Hepatocyte (in vitro differentiated cells): ENCODE results near the gene LVRN. TPM values are rescaled to one million over a fixed set of nuclear protein-coding genes. Genes with fewer than 3 reads are reported as not detected.
"Not testable (repeated sequence)": the region's sequence is repeated elsewhere in the genome, so short reads cannot be mapped to it uniquely, and the experiment has no call there.

Experiments used
- DNase-seq: peaks from one replicate; pipeline ENCODE4 v3.0.0-alpha.2; 2016; ENCODE audit warnings: low spot score
- H2AFZ ChIP-seq: fragments of 200-600 bp; sonication (generic); 2 replicates; pipeline ENCODE4 v1.6.0; 2016; ENCODE audit warnings: antibody characterized with exemption, mild to moderate bottlenecking
- H3K27ac ChIP-seq: fragments of 200-600 bp; sonication (generic); 2 replicates; pipeline ENCODE4 v1.5.1; 2016; ENCODE audit warnings: mild to moderate bottlenecking
- H3K27me3 ChIP-seq: fragments of 200-600 bp; sonication (generic); 2 replicates; pipeline ENCODE4 v1.6.1; 2016
- H3K36me3 ChIP-seq: fragments of 200-600 bp; sonication (generic); replicated peaks from 2 replicates; pipeline ENCODE4 v1.5.1; 2016; ENCODE audit warnings: low read depth; ENCODE audit not compliant: insufficient read depth
- H3K4me1 ChIP-seq: fragments of 200-600 bp; sonication (generic); 2 replicates; pipeline ENCODE4 v1.5.1; 2016; ENCODE audit warnings: mild to moderate bottlenecking, moderate library complexity; ENCODE audit not compliant: insufficient read depth
- H3K4me2 ChIP-seq: fragments of 200-600 bp; sonication (generic); 2 replicates; pipeline ENCODE4 v1.6.0; 2016
- H3K4me3 ChIP-seq: fragments of 200-600 bp; sonication (generic); 2 replicates; pipeline ENCODE4 v1.5.1; 2016; ENCODE audit warnings: mild to moderate bottlenecking
- H3K79me2 ChIP-seq: fragments of 200-600 bp; sonication (generic); 2 replicates; pipeline ENCODE4 v1.6.0; 2017; ENCODE audit warnings: mild to moderate bottlenecking
- H3K9me2 ChIP-seq: fragments of 200-600 bp; sonication (generic); replicated peaks from 2 replicates; pipeline ENCODE4 v1.6.0; 2017; ENCODE audit warnings: mild to moderate bottlenecking; ENCODE audit not compliant: insufficient read depth
- H3K9me3 ChIP-seq: fragments of 200-600 bp; sonication (generic); 2 replicates; pipeline ENCODE4 v1.5.1; 2016; ENCODE audit warnings: low read depth, mild to moderate bottlenecking
- H4K20me1 ChIP-seq: fragments of 200-600 bp; sonication (generic); 2 replicates; pipeline ENCODE4 v1.6.0; 2016; ENCODE audit warnings: mild to moderate bottlenecking; ENCODE audit not compliant: insufficient read depth, poor library complexity, severe bottlenecking
- EZH2 ChIP-seq: fragments of 200-600 bp; sonication (generic); IDR thresholded peaks from 2 replicates; pipeline ENCODE4 v1.6.1; 2016; ENCODE audit warnings: antibody characterized with exemption, mild to moderate bottlenecking, borderline replicate concordance
- EZH2phosphoT487 ChIP-seq: fragments of 200-600 bp; sonication (generic); IDR thresholded peaks from one replicate; pipeline ENCODE4 v1.6.1; 2018; ENCODE audit warnings: antibody characterized with exemption, mild to moderate bottlenecking, low read depth, moderate library complexity; ENCODE audit not compliant: unreplicated experiment, severe bottlenecking
- WGBS: methylation state at CpG from one replicate; pipeline ENCODE4 v1.1.6; 2016; ENCODE audit warnings: low lambda C conversion rate; ENCODE audit errors: missing lambda C conversion rate; 5-methylcytosine and 5-hydroxymethylcytosine counted together
- polyA plus RNA-seq: library from polyadenylated mRNA; unstranded; fragments of >200 nt; fragmentation: Nextera tagmentation; extraction: Ambion mirVana; gene quantifications from 2 replicates; pipeline ENCODE4 v1.2.1, GENCODE V29; 2016
- total RNA-seq: library from RNA; depleted of rRNA; stranded (reverse); fragments of >200 nt; gene quantifications from 2 replicates; pipeline ENCODE4 v1.2.3, GENCODE V29; 2014
- TF ChIP-seq, protein P1 (sequence below): fragments of 200-600 bp; sonication (generic); IDR thresholded peaks from 2 replicates; pipeline ENCODE4 v1.5.1; 2016; ENCODE audit warnings: antibody characterized with exemption, mild to moderate bottlenecking; ENCODE audit not compliant: poor library complexity

Gene LVRN
- 0.36 and 0.43 TPM in 2 replicates for total RNA-seq
- polyA plus RNA-seq = not detected in 2 replicates

- no peaks in the 10 kb centered on the region for H4K20me1 ChIP-seq
- no peaks in the 10 kb centered on the region for H3K79me2 ChIP-seq
- WGBS = 50% methylated on average over 13 of the region's 18 CpGs
- H2AFZ ChIP-seq = peak within 1 kb of the TSS; percentile 60
- no peaks in the 10 kb centered on the region for H3K4me1 ChIP-seq
- TF ChIP-seq, protein P1, sequence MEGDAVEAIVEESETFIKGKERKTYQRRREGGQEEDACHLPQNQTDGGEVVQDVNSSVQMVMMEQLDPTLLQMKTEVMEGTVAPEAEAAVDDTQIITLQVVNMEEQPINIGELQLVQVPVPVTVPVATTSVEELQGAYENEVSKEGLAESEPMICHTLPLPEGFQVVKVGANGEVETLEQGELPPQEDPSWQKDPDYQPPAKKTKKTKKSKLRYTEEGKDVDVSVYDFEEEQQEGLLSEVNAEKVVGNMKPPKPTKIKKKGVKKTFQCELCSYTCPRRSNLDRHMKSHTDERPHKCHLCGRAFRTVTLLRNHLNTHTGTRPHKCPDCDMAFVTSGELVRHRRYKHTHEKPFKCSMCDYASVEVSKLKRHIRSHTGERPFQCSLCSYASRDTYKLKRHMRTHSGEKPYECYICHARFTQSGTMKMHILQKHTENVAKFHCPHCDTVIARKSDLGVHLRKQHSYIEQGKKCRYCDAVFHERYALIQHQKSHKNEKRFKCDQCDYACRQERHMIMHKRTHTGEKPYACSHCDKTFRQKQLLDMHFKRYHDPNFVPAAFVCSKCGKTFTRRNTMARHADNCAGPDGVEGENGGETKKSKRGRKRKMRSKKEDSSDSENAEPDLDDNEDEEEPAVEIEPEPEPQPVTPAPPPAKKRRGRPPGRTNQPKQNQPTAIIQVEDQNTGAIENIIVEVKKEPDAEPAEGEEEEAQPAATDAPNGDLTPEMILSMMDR = no peak
- TF ChIP-seq EZH2phosphoT487 = no peak
- TF ChIP-seq EZH2 = no peak
- H3K36me3 ChIP-seq = no peaks in the 10 kb centered on the region
- H3K9me3 ChIP-seq = no peaks in the 10 kb centered on the region
- DNase-seq = no peak
- H3K27ac ChIP-seq = no peak within 1 kb of the TSS
- H3K4me2 ChIP-seq = peak within 1 kb of the TSS; percentile 84
- H3K9me2 ChIP-seq = no peaks in the 10 kb centered on the region
- H3K27me3 ChIP-seq = peaks cover 17% of the 10 kb centered on the region
- H3K4me3 ChIP-seq = no peak within 1 kb of the TSS
These were observed at the start of gene LVRN for GRCh38 chr5:115962239-115962564. Gene LVRN (plus strand): TSS chr5:115962475. CDS start chr5:115962618, 143 bp downstream.

DNA sequence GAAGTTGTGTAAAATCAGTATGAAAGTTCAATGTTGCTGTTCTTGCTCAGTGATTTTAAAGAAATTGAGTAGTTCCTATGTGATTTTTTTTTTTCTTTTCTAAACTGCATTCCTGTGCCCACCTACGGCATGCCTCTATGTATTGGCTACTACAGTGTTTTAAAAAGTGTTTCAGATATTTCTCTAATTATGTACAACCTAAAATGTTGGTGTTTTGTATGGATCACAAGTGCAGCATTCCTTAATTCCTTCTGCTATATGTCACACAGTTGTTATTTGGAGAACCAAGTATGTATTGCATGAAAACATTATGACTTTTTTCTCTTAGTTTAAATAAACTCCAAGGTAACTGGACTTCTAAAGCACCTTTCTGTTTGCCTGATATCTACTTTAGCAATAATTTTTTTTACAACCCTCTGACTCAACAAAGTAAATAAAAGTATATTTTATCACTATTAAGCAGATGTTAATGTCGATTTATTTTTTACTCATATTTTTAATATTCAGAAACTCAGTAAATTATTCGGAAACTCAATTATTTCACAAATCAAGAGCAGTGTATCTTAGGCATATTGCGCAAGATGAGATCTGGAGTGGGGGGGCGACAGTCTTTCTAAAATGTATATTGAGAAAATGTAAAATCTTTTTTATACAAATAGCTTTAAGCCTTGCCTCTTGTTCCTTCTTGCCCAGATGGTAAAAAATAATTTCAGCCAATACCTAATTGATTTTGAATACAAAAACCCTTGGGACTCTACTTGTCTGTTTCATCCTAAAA lies 48.5 kb upstream of the LVRN start:
- not testable (repeated sequence) for H3K4me2 ChIP-seq, DNase-seq, H3K79me2 ChIP-seq, H2AFZ ChIP-seq, H3K9me3 ChIP-seq, H3K4me1 ChIP-seq, H4K20me1 ChIP-seq, H3K27me3 ChIP-seq, H3K36me3 ChIP-seq, H3K9me2 ChIP-seq, H3K4me3 ChIP-seq, H3K27ac ChIP-seq
- WGBS = 90% methylated on average over 5 of the region's 5 CpGs

- WGBS = 90% methylated on average over 3 of the region's 3 CpGs
- no peaks in the 10 kb centered on the region for H3K36me3 ChIP-seq
- no peak overlapping the region for H3K27ac ChIP-seq
- H3K4me2 ChIP-seq = no peak overlapping the region
- no peaks in the 10 kb centered on the region for H3K9me2 ChIP-seq
- H3K4me1 ChIP-seq = no peaks in the 10 kb centered on the region
- no peaks in the 10 kb centered on the region for H3K9me3 ChIP-seq
- no peak for TF ChIP-seq EZH2phosphoT487
- no peak for TF ChIP-seq EZH2
- TF ChIP-seq, protein P1 = no peak
- no peak for DNase-seq
- H4K20me1 ChIP-seq = no peaks in the 10 kb centered on the region
- H3K27me3 ChIP-seq = no peaks in the 10 kb centered on the region
- H3K4me3 ChIP-seq = no peak overlapping the region
- no peaks in the 10 kb centered on the region for H3K79me2 ChIP-seq
- H2AFZ ChIP-seq = no peak overlapping the region
These were observed 42.0 kb upstream of the LVRN start for GRCh38 chr5:115920171-115920725.

- not testable (repeated sequence) for H3K79me2 ChIP-seq, DNase-seq, H4K20me1 ChIP-seq, H3K9me2 ChIP-seq, H3K4me1 ChIP-seq, H2AFZ ChIP-seq, H3K4me2 ChIP-seq, H3K27me3 ChIP-seq, H3K36me3 ChIP-seq, H3K9me3 ChIP-seq, H3K4me3 ChIP-seq, H3K27ac ChIP-seq
- 90% methylated on average over 12 of the region's 12 CpGs for whole genome bisulfite sequencing
These were observed 33.5 kb upstream of the LVRN start for GRCh38 chr5:115928578-115929407.

DNA sequence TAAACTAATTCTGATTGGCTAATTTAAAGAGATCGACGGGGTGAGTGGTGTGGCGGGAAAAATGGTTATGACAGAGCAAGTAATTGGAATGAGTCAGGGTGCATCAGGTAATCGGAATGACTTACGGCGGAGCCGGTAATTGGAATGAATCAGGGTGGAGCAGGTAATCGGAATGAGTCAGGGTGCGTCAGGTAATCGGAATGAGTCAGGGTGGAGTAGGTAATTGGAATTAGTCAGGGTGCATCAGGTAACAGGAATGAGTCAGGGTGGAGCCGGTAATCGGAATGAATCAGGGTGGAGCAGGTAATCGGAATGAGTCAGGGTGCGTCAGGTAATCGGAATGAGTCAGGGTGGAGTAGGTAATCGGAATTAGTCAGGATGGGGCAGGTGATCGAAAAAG lies 32.1 kb upstream of the LVRN start:
- H3K27ac ChIP-seq = not testable (repeated sequence)

More for the DNA sequence above, 32.1 kb upstream of the LVRN start:
- H3K4me3 ChIP-seq, H3K27me3 ChIP-seq, H3K9me3 ChIP-seq, H4K20me1 ChIP-seq, H2AFZ ChIP-seq, H3K4me1 ChIP-seq, H3K36me3 ChIP-seq, H3K79me2 ChIP-seq, DNase-seq, H3K4me2 ChIP-seq, H3K9me2 ChIP-seq: not testable (repeated sequence)
- WGBS = 96% methylated on average over 17 of the region's 17 CpGs
